Choroid plexus epithelial cell (primary cell): Measurements from ENCODE around the gene HOMER1.
A peak's percentile ranks its signal among the peaks of the same experiment; 100 is the strongest.

Experiments
- DNase-seq: peaks from one replicate; pipeline ENCODE4 v3.0.0-alpha.2; 2010; ENCODE audit warnings: low read depth
- H3K4me3 ChIP-seq: 2 replicates; pipeline ENCODE4 v1.5.1; 2011; ENCODE audit warnings: low read depth, mild to moderate bottlenecking, control low read depth, low read length, moderate library complexity
- CTCF ChIP-seq: conservative IDR thresholded peaks from 2 replicates; pipeline ENCODE4 v1.5.1; 2011; ENCODE audit warnings: low read depth, mild to moderate bottlenecking, control low read depth, inconsistent platforms, low read length, moderate library complexity

Gene HOMER1

GRCh38 chr5:79513704-79514390 is at the start of gene HOMER1:
TSS of gene HOMER1 (minus strand) at chr5:79514134. CDS start at chr5:79512774, 1,360 bp downstream.
- TF ChIP-seq CTCF, result no peak
- peak within 1 kb of the TSS; percentile 85 for H3K4me3 ChIP-seq
- peak; percentile 74 for DNase-seq

GRCh38 chr5:79563247-79563590 is 49.3 kb upstream of the HOMER1 start:
- no peak for DNase-seq
- no peak overlapping the region for H3K4me3 ChIP-seq
- TF ChIP-seq CTCF, result no peak

GRCh38 chr5:79562351-79563246 is 48.7 kb upstream of the HOMER1 start:
- H3K4me3 ChIP-seq, result no peak overlapping the region
- peak; percentile 21 for DNase-seq
- no peak for TF ChIP-seq CTCF

- no peak overlapping the region for H3K4me3 ChIP-seq
- no peak for TF ChIP-seq CTCF
- no peak for DNase-seq
Observed at GRCh38 chr5:79561525-79561893, 47.6 kb upstream of the HOMER1 start.

- DNase-seq, result peak; percentile 27
- TF ChIP-seq CTCF, result no peak
- no peak overlapping the region for H3K4me3 ChIP-seq
Observed at GRCh38 chr5:79560771-79561524, 47.0 kb upstream of the HOMER1 start.

- no peak overlapping the region for H3K4me3 ChIP-seq
- DNase-seq, result no peak
- no peak for TF ChIP-seq CTCF
Observed at GRCh38 chr5:79555418-79555817, 41.5 kb upstream of the HOMER1 start.
